Myocyte (in vitro differentiated cells): ENCODE data around the gene MBD3L3. TPM values are rescaled to one million over a fixed set of nuclear protein-coding genes. Genes with fewer than 3 reads are reported as not detected.
"Not testable (repeated sequence)": the region's sequence is repeated elsewhere in the genome, so short reads cannot be mapped to it uniquely, and the experiment has no call there.

Source experiments
- DNase-seq: peaks from one replicate; pipeline ENCODE4 v3.0.0-alpha.2; 2012; ENCODE audit warnings: low read depth
- polyA plus RNA-seq: library from polyadenylated mRNA; unstranded; fragments of >200 nt; gene quantifications from one replicate; pipeline ENCODE4 v1.2.1, GENCODE V29; 2012; ENCODE audit warnings: missing spikeins
- total RNA-seq: library from RNA; depleted of rRNA; stranded (reverse); fragments of >200 nt; gene quantifications from 2 replicates; pipeline ENCODE4 v1.2.3, GENCODE V29; 2014

The MBD3L3 gene
- total RNA-seq, result not detected in 2 replicates
- not detected for polyA plus RNA-seq

DNA sequence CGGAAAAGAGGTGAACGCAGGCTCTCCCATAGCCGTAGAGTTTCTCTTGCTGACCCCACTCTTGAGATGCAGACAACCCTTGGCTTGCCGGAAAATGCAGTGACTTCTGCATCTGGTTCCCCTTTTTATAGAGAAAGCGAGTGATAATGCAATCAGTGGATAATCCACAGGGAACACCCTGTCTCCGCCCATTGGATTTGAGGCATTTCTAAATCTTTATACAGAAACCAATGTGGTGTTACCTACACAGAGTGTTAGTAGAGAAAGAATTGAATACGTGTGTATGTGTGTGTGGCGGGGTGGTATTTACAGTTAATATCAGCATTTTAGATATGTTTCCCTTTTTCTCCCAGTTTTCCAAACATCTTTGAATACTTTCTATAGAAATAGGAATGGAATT, at the start of gene MBD3L3:
Gene MBD3L3 (minus strand): TSS at position 101 of the 400 bp plus-strand sequence. CDS start 71 bp downstream, at position 30.
- DNase-seq, result not testable (repeated sequence)

DNA sequence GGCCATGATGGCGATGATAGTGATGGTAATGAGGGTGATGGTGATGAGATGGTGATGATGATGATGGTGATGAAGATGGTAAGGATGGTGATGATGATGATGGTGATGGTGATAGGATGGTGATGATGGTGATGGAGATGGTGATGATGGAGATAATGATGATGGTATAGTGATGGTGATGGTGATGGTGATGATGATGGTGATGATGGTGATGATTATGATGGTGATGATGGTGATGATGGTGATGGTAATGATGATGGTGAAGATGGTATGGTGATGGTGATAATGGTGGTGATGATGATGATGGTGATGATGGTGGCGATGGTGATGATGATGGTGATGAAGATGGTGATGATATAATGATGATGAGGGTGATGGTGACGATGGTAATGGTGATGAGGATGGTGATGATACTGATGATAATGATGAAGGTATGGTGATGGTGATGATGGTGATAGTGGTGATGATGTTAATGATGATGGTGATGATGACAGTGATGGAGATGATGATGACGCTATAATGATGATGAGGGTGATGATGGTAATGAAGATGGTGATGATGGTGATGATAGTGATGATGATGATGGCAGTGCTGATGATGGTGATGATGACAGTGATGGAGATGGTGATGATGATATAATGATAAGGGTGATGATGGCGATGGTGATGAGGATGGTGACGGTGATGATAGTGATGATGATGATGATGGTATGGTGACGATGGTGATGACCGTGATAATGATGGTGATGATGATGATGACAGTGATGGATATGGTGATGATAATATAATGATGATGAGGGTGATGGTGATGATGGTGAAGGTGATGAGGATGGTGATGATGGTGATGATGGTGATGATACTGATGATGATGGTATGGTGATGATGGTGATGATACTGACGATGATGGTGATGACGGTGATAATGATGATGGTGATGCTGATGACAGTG, 48.5 kb upstream of the MBD3L3 start:
- DNase-seq, result no peak

DNA sequence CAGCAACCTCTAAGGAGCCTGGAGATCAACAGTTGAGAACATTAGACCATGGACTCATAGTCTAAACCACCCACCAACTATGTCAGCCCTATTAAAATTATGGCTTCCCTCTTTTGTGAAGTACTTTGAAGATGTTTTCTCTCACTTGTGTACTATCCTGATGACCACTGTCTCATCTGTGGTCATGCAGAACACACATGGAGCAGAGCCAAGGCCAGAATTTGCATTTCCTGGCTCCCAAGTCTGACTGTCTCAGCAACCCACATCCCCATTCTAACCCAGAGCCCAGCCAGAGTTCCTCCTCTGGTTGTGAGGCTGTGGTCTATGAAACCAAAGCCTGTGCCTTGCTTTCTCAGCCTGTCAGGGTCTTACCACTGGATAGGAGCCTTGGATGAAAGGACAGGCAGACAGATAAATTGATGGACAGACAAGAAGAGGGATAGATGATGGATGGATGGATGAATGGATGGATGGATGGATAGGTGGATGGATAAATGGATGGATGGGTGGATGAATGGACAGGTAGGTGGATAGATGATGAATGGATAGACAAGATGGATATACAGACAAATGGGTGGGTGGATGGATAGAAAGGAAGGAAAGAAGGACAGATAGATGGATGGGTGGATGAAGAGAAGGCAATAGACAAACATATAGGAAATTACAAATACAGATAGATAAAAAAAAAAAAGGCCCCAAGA, 46.4 kb upstream of the MBD3L3 start:
- DNase-seq, result no peak

DNA sequence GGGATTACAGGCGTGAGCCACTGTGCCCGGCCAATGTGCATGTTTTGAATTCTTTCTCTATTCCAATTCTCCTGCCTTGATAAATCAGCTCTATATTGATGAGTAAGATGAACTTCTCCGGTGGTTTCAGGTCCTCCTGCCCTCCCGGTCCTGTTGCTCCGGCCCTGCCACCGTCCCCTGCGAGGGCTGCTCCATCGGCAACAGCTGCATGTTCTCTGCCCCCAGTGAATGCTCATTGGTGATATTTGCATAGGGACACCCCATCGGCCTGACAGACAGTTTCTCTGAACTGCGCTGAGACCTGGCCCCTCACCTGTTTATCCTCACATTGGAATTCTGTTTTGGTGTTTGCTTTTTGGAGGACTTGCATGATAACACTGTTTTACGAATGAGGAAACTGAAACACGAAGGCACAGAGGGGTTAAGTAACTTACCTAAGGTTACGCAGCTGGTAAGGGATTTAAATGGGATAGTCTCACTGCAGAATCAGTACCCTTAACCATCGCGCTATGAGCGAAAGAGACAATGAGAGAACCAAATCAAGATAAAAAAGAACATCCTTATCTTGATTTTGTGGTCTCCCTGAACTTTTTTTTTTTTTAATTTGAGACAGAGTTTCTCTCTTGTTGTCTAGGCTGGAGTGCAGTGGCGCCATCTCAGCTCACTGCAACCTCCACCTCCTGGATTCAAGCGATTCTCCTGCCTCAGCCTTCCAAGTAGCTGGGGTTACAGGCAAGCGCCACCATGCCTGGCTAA, 43.2 kb upstream of the MBD3L3 start:
- no peak for DNase-seq

DNA sequence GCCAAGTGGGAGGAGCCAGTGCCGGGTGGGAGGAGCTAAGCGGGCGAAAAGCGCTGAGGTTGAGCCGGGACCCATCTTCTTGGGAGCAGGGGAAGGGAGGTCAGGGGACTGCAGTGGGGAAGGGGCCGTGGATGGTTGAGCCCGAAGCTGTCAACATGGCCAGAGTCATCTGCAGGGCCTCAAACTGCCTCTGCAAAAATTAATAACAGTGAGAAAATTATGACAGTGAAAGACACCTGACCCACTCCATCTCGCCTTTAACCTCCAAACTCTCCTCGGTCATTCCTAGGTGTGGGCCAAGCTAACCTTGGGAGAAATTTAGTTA, 41.1 kb upstream of the MBD3L3 start:
- DNase-seq, result no peak

DNA sequence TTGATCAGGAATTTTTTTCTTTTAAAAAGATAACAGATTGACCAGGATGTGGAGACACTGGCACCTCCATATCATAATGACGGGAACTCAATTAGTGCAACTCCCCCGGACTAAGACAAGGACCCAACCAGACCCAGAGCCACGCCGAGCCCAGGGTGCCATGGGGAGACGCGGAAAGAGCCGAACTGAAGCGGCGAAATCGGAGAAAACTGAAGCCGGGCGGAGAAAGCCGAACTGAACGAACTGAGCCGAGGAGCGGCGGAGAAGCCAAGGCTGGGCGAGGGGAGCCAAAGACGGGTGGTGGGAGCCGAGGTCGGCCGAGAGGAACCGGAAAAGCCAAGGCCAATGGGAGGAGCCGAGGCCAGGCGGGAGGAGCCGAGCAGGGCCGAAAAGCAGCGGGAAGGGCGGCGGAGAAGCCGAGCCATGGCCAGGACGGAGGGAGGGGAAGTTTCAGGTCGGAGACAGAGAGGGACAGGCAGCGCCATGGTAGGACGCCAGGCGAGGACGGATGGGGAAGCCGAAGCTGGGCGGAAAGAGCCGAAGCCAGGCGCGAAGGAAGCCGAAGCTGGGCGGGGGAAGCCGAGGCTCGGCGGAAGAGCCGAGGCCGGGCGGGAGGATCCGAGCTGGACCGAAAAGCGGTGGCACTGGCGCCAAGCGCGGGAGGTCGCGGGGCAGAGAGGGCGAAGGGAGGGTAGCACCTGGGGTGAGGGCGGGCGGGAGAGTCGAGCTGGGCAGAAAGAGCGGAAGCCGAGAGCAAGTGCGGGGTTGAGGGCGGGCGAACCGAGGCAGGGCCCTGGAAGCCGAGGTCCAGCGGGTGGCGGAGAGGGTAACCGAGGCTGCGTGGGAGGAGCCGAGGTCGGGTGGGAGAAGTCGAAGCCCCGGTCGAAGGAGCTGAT, 40.5 kb upstream of the MBD3L3 start:
- peak; percentile 94 for DNase-seq

DNA sequence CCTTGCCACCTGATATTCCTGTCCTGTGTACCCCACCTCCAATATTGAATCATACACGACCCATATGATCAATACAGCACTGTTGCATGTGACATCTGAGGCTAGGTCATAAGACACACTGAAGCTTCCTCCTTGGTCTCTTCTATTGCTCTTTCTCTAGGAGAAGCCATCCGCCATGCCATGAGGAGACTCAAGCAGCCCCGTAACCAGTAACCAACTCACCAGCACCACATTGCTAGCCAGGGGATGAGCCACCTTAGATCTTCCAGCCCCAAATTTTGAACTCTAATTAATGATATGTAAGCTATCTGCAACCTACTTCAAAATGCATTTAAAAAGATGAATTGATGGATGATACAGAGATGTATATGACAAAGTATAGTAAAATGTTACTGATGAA, 39.6 kb upstream of the MBD3L3 start:
- DNase-seq, result no peak

DNA sequence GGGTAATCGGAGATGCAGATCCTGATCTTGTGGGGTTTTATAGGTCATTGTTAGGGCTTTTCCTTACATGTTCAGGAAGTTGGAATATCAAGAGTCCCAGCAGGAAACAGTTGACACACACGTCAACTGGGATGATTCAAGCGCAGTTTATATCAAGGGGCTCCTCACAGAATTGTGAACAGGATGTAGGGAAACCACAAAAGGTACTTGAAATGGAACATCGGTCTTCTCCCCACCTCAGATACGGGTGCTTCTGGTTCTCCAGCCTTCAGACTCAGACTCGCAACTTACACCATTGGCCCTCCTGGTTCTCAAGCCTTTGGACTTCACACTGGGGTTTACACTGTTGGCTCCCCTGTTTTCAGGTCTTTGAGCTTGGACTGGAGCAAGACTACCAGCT, 30.5 kb upstream of the MBD3L3 start:
- no peak for DNase-seq

DNA sequence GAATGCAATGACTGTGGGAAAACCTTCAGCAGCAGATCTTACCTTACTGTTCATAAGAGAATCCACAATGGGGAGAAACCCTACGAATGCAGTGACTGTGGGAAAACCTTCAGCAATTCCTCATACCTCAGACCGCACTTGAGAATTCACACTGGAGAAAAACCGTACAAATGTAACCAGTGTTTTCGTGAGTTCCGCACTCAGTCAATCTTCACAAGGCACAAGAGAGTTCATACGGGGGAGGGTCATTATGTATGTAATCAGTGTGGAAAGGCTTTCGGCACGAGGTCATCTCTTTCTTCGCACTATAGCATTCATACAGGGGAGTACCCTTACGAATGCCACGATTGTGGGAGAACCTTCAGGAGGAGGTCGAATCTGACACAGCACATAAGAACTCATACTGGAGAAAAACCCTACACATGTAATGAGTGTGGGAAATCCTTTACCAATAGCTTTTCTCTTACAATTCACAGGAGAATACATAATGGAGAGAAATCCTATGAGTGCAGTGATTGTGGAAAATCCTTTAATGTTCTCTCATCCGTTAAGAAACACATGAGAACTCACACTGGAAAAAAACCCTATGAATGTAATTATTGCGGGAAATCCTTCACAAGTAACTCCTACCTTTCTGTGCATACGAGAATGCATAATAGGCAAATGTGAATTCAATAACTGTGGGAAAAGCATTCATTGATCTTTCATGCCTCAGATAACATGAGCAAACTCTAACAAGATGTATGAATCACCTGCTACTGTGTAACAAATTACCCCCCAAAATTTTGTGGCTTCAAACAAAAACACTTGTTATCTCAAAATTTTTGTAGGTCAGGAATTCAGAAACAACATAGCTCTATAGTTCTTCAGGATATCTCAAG, 24.8 kb upstream of the MBD3L3 start:
- DNase-seq, result no peak

DNA sequence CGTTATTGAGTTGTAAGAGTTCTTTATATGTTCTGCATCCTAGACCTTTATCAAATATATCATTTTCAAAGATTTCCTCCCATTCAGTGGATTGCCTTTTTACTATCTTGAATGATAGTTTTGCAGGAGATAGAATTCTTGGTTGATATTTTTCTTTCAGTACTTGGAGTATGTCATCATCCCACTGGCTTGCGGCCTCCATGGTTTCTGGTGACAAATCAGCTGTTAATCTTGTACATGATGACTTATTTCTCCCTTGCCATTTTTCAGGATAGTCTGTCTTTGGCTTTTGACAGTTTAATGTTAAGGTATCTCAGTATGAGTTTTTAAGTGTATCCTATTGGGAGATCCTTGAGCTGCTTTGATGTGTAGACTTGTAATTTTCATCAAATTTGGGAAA, 19.5 kb upstream of the MBD3L3 start:
- DNase-seq, result no peak

DNA sequence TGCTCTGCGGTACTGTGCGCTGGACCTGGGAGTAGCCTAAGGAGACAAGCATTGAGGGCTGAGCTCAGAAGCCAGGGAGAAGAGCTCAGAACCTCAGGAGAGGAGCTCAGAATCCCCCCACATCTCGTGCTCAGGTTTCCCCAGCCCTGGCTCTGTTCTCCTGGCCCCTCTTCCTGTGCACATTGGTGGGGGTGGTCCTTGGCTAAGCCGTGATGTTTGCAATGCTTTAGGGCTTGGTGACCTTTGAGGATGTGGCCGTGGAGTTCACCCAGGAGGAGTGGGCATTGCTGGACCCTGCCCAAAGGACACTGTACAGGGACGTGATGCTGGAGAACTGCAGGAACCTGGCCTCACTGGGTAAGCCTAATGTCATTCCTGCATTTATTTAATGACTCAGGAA, 17.7 kb upstream of the MBD3L3 start:
- no peak for DNase-seq

DNA sequence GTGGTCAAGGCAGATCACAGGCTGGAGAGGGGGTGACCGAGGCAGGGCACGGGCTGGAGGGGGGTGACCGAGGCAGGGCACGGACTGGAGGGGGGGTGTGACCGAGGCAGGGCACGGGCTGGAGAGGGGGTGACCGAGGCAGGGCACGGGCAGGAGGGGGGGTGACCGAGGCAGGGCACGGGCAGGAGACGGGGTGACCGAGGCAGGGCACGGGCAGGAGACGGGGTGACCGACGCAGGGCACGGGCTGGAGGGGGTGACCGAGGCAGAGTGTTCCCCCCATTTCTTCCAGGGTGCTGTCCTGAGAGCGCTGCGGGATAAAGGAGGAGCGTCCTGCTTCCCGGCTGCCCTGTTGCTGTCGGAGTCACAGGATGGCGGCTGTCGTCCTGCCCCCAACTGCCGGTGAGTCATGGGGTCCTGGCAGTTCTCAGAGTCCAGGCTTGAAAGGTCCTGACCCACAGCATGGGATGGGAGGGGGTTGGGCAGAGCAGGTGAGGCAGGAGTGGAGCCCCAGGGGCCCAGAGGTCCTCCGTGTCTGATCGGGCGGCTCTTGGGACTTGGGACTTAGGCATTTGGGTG, 16.3 kb upstream of the MBD3L3 start:
- no peak for DNase-seq

DNA sequence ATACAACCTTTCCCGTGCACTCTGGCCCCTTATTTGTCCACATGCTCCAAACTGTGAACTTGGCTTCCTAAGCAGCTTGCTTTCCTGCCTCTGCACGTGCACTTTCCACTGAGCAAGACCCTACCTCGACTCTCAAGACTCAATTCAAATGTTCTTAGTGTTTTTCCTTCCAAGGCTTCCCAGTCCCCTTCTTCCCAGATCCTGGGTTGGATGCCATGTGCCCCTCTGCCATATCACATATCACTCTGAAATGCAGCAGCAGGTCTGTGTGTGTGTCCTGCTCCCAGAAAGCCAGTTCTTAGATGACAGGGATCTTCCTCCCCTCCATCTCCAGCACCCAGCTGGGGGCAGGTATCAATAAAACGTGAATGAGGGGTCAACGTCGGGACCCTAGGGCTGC, 14.1 kb upstream of the MBD3L3 start:
- no peak for DNase-seq

DNA sequence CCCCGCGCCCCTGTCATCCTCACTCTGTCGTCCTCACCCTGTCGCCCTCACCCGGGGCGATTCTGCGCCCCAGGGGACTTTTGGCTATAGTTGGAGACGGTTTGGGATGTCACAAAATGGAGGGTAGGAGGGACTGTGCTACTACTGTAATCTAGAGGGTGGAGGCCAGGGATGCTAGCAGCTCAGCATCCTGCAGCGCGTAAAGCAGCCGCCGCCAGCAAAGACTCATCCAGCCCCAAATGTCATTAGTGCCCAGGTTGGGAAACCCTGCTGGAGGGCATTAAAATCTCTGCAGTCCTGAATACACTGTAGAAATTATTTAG, 11.4 kb upstream of the MBD3L3 start:
- no peak for DNase-seq

DNA sequence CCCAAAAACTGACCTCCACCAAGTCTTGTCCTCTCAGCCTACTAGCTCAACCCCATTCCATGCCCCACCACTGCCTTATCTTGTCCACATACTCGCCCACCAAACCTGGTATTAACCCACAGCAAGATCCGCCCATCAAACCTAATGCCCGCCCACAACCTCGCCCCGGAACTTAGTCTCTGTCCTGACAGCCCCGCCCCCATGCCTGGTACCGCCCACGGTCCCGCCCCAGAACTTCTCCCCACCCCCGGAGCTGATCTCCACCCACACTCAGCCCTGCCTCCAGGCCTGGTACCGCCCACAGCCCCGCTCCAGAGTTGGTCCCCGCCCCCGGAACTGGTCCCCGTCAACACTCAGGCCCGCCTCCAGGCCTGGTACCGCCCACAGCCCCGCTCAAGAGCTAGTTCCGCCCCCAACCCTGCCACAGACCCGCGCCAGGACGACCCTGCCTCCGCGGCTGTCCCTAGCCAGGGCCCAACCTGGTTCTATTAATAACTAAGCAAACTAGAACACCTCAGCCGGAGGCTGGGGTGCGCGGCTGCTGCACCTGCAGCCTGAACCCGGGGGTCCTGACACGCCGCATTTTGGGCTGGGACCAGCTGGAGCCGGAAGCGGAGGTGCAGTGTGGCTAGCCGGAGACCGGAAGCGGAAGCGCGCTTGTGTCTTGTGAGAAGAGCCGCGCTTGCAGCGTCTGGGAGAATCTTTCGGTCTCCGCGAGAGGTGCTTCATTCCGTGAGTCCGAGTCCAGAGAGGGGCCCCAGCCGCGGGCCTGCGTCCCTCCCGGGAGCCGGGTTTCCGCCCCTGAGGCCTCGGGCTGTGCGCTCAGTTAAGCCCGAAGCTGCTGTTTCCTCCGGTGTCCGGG, 10.8 kb upstream of the MBD3L3 start, which contains the start of gene ZNF557:
Gene ZNF557 (plus strand): TSS at position 662 of the 862 bp plus-strand sequence. CDS start 5,372 bp downstream, outside the sequence.
- DNase-seq, result peak; percentile 98

DNA sequence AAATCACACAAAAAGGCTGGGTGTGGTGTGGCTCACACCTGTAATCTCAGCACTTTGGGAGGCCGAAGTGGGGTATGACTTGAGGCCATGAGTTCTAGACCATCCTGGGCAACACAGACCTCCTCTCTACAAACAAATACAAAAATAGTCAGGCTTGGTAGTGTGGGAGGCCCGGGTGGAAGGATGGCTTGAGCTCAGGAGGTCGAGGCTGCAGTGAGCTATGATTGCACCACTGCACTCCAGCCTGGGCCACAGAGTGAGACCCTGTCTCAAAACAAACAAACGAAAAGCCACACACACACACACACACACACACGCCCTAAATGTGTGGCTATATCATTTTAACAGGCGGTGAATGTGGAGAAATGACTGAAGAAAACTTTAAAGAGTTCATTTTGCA, 10.1 kb upstream of the MBD3L3 start:
- DNase-seq, result no peak

DNA sequence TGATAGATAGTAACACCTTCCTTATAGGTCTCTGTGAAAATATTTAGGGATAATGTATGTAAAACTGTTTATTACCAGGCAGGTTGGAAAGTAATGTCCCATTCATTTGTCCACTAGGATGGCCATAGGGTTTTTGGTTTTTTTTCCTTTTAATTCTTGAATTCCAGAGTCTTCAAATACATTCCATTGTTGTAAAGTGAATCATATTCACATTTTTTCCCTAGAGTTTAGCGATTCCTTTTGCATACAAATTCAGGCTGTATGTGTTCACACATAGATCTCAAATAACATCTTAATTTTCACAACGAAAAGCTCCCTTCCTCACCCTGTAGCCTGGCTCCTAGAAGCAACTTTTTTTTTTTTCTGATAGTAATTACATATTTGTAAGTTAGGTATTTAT, 9.2 kb upstream of the MBD3L3 start:
- DNase-seq, result peak; percentile 5

DNA sequence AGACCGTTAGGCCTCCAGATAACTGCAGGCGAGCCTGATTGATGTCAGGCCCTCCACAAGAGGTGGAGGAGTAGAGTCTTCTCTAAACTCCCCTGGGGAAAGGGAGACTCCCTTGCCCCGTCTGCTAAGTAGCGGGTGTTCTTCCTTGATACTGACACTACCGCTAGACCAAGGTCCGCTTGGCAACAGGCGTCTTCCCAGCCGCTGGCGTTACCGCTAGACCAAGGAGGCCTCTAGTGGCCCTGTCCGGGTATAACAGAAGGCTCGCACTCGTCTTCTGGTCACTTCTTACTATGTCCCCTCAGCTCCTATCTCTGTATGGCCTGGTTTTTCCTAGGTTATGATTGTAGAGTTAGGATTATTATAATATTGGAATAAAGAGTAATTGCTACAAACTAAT, 8.6 kb upstream of the MBD3L3 start:
- not testable (repeated sequence) for DNase-seq
